Uterus (tissue), 4 donors: Measurements from ENCODE around the gene LDHB. TPM values are rescaled to one million over a fixed set of nuclear protein-coding genes. Genes with fewer than 3 reads are reported as not detected.
"Not testable (repeated sequence)": the region's sequence is repeated elsewhere in the genome, so short reads cannot be mapped to it uniquely, and the experiment has no call there.

Source experiments
- DNase-seq, 2 donors: peaks; one replicate each; pipeline ENCODE4 v3.0.0-alpha.2; 2019 to 2020
- H3K27ac ChIP-seq, 2 donors: fragments of 200-600 bp; sonication (generic); 1 replicate in 1 of 2; 2 replicates in 1 of 2; pipeline ENCODE4 v1.5.1; 2016 to 2018
- H3K27me3 ChIP-seq, 2 donors: fragments of 200-600 bp; sonication (generic); one replicate each; pipeline ENCODE4 v1.5.1; 2018 to 2019; ENCODE audit warnings: control low read depth in 1 of 2
- H3K36me3 ChIP-seq, 2 donors: fragments of 200-600 bp; sonication (generic); one replicate each; pipeline ENCODE4 v1.5.1; 2019; ENCODE audit warnings: control low read depth in 1 of 2
- H3K4me1 ChIP-seq, 2 donors: fragments of 200-600 bp; sonication (generic); one replicate each; pipeline ENCODE4 v1.5.1; 2018 to 2019; ENCODE audit warnings: control low read depth in 1 of 2
- H3K4me3 ChIP-seq, 2 donors: fragments of 200-600 bp; sonication (generic); 1 replicate in 1 of 2; 2 replicates in 1 of 2; pipeline ENCODE4 v1.5.1; 2018 to 2019; ENCODE audit warnings: mild to moderate bottlenecking in 1 of 2
- H3K9me3 ChIP-seq, 2 donors: fragments of 200-600 bp; sonication (generic); one replicate each; pipeline ENCODE4 v1.5.1; 2019; ENCODE audit warnings: control low read depth in 1 of 2
- CTCF ChIP-seq, 4 experiments: fragments of 200-600 bp in 2 of 4; fragments of 450-650 bp in 2 of 4; sonication (generic) in 2 of 4; IDR thresholded peaks; one replicate each; pipeline ENCODE4 v1.5.1; 2016 to 2019; ENCODE audit warnings: antibody characterized with exemption in 4 of 4, mild to moderate bottlenecking in 2 of 4, moderate library complexity in 1 of 4
- POLR2A ChIP-seq, 2 donors: fragments of 450-650 bp; IDR thresholded peaks; one replicate each; pipeline ENCODE4 v1.6.1; 2016; ENCODE audit warnings: antibody characterized with exemption in 2 of 2, mild to moderate bottlenecking in 1 of 2, moderate library complexity in 1 of 2
- intact Hi-C: fragments of 100-400 bp; cut with DNase I; formaldehyde crosslinking; loops from one replicate; pipeline ENCODE4 v1.15.1; 2023; ENCODE audit warnings: low total_unique reads
- total RNA-seq, 4 donors: library from RNA; depleted of rRNA in 3 of 4; stranded (reverse); fragments of >200 nt in 3 of 4; gene quantifications; one replicate each; pipeline versions ENCODE4 v1.1.0 to v1.2.4, GENCODE V29; 2014 to 2023
- donor health status: DM: yes; HTN: yes; CAD: no.

Gene LDHB
- total RNA-seq, 4 donors from 2014 or later, result 154 to 558 (median 252) TPM

- no peaks in the 10 kb centered on the region for H3K36me3 ChIP-seq
- intact Hi-C loops, result no loop called here
- peaks cover 0 to 4% of the 10 kb centered on the region in 2 donors for H3K4me1 ChIP-seq
Observed at GRCh38 chr12:21651821-21652220, 5.8 kb downstream of the LDHB start.

DNA sequence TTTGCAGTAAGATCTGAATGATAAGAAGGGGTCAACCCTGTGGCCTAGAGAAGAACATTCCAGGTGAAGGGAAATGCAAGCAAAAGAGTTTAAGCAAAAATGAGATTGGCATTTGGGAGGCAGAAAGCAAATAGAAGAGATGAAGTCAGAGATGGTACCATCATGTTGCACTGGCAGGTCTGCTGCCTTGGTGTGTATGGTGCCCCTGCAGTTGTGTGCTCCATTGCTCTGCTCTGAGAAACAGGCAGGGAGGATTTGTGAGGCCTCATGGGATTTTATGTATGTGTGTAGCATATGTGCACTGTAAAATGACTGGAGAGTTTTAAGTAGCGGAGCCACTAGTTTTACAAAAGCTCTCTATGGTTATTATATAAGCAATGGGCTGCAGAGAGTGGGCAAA is 6.6 kb downstream of the LDHB start:
- intact Hi-C loops, result no loop called here
- Histone ChIP-seq H3K4me1 (no peaks in the 10 kb centered on the region), H3K36me3 (no peaks in the 10 kb centered on the region), H3K27me3 (no peaks in the 10 kb centered on the region), H3K9me3 (no peaks in the 10 kb centered on the region), H3K27ac (no peak overlapping the region), H3K4me3 (no peak overlapping the region)
- TF ChIP-seq CTCF (IDR thresholded peaks at IDR 0.05), result no peak
- no peak for TF ChIP-seq POLR2A (IDR thresholded peaks at IDR 0.05)
- no peak for DNase-seq

More at GRCh38 chr12:21651821-21652220, 5.8 kb downstream of the LDHB start:
- TF ChIP-seq POLR2A (IDR thresholded peaks at IDR 0.05), result no peak
- TF ChIP-seq CTCF (IDR thresholded peaks at IDR 0.05), result no peak
- no peaks in the 10 kb centered on the region for H3K27me3 ChIP-seq
- DNase-seq, result no peak
- no peak overlapping the region for H3K4me3 ChIP-seq
- H3K27ac ChIP-seq, result no peak overlapping the region
- no peaks in the 10 kb centered on the region for H3K9me3 ChIP-seq

DNA sequence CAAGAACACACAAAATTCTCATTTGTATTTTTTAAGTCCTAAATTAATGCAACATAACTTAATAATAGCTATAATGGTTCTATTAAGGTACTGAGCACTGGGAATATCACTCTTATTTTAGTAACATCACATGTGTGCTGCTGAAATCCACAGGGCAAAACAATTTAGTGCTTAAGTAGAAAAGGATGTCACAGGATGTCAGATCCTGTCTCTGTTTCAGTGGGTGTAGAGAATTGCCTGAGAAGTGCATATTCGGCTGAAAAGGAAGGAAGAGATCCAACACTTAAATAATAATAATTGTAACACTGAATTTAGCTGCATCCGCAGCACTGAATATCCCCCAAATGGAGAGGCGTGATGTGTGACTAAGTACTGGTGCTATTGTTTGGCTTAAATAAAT is 8.6 kb downstream of the LDHB start:
- TF ChIP-seq POLR2A (IDR thresholded peaks at IDR 0.05) (no peak), CTCF (IDR thresholded peaks at IDR 0.05) (no peak)
- Histone ChIP-seq H3K27me3 (no peaks in the 10 kb centered on the region), H3K4me3 (no peak overlapping the region), H3K27ac (no peak overlapping the region), H3K9me3 (no peaks in the 10 kb centered on the region), H3K4me1 (no peaks in the 10 kb centered on the region), H3K36me3 (no peaks in the 10 kb centered on the region)
- DNase-seq, result no peak
- intact Hi-C loops, result no loop called here

- Histone ChIP-seq H3K27ac (no peak overlapping the region), H3K9me3 (no peaks in the 10 kb centered on the region), H3K27me3 (no peaks in the 10 kb centered on the region), H3K4me1 (no peaks in the 10 kb centered on the region), H3K36me3 (no peaks in the 10 kb centered on the region), H3K4me3 (no peak overlapping the region)
- intact Hi-C loops, result no loop called here
- no peak for DNase-seq
- TF ChIP-seq POLR2A (IDR thresholded peaks at IDR 0.05), result no peak
- TF ChIP-seq CTCF (IDR thresholded peaks at IDR 0.05), result no peak
Observed at GRCh38 chr12:21648378-21648777, 9.3 kb downstream of the LDHB start.

DNA sequence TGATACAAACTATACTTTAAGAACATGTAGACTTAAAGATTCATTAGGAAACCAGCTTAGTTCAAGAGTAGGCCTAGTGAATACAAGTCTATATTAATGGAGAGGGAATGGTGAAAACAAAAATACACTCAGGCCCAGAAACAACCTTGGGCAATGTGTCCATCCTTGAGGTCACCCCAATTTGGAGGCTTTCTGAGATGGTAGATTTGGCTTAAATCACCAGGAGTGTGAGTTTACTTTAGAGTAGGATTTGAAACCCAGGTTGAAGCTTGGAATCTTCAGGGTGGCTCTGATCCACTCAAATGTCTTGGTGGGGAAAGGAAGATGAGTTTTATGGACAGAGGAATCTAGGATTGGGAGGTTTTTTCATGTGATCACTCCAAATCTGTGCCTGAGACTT is 10.5 kb downstream of the LDHB start:
- TF ChIP-seq POLR2A (IDR thresholded peaks at IDR 0.05), result no peak
- no peak for TF ChIP-seq CTCF (IDR thresholded peaks at IDR 0.05)
- no peaks in the 10 kb centered on the region for H3K36me3 ChIP-seq
- DNase-seq, result no peak

DNA sequence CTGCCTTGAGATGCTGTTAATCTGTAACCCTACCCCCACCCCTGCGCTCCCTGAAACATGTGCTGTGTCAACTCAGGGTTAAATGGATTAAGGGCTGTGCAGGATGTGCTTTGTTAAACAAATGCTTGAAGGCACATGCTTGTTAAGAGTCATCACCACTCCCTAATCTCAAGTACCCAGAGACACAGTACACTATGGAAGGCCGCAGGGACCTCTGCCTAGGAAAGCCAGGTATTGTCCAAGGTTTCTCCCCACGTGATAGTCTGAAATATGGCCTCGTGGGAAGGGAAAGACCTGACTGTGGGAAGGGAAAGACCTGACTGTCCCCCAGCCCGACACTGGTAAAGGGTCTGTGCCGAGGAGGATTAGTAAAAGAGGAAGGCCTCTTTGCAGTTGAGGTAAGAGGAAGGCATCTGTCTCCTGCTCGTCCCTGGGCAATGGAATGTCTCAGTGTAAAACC is 12.6 kb downstream of the LDHB start:
- H3K36me3 ChIP-seq, H3K4me1 ChIP-seq, H3K4me3 ChIP-seq, H3K9me3 ChIP-seq, DNase-seq, H3K27ac ChIP-seq, H3K27me3 ChIP-seq, intact Hi-C loops: not testable (repeated sequence)

More for the DNA sequence above, 10.5 kb downstream of the LDHB start:
- H3K27ac ChIP-seq, result no peak overlapping the region
- no peaks in the 10 kb centered on the region for H3K4me1 ChIP-seq
- no peaks in the 10 kb centered on the region for H3K9me3 ChIP-seq
- no peak overlapping the region for H3K4me3 ChIP-seq
- intact Hi-C loops, result no loop called here
- H3K27me3 ChIP-seq, result no peaks in the 10 kb centered on the region
